HEK293T (cell line): ENCODE results near the gene DDX20.

Experiments used
- ARNT ChIP-seq: fragments of 450-650 bp; IDR thresholded peaks from 2 replicates; pipeline ENCODE4 v1.6.1; 2017; ENCODE audit warnings: mild to moderate bottlenecking
- ELF4 ChIP-seq: fragments of 450-650 bp; IDR thresholded peaks from 2 replicates; pipeline ENCODE4 v1.6.1; 2017; ENCODE audit warnings: antibody characterized with exemption
- FOXA1 ChIP-seq: fragments of 450-650 bp; IDR thresholded peaks from 2 replicates; pipeline ENCODE4 v1.6.1; 2016; ENCODE audit warnings: mild to moderate bottlenecking
- FOXK2 ChIP-seq: fragments of 450-650 bp; IDR thresholded peaks from 2 replicates; pipeline ENCODE4 v1.6.1; 2016; ENCODE audit warnings: mild to moderate bottlenecking
- SUZ12 ChIP-seq: fragments of 450-650 bp; IDR thresholded peaks from 2 replicates; pipeline ENCODE4 v1.6.1; 2016; ENCODE audit warnings: mild to moderate bottlenecking

GRCh38 chr1:111798580-111798979 is 42.9 kb downstream of the DDX20 start:
- TF ChIP-seq ELF4 (no peak), ARNT (no peak), SUZ12 (no peak), FOXA1 (no peak), FOXK2 (no peak)
